COLO668 (cell line): ENCODE data around the gene ARMC9.
"Not testable (repeated sequence)": the region's sequence is repeated elsewhere in the genome, so short reads cannot be mapped to it uniquely, and the experiment has no call there.

ENCODE experiments used
- DNase-seq: peaks from one replicate; lab custom pipeline; 2025; ENCODE audit not compliant: unreplicated experiment; lab: John Stamatoyannopoulos, UW

The ARMC9 gene

GRCh38 chr2:231182513-231182899 is 15.9 kb upstream of the ARMC9 start:
- no peak for DNase-seq

GRCh38 chr2:231183851-231184250 is 14.6 kb upstream of the ARMC9 start:
- no peak for DNase-seq

- DNase-seq = no peak
Measured at GRCh38 chr2:231184319-231184718, 14.1 kb upstream of the ARMC9 start.

GRCh38 chr2:231185050-231185725 is 13.2 kb upstream of the ARMC9 start:
- DNase-seq = no peak

- no peak for DNase-seq
Measured at GRCh38 chr2:231185886-231186285, 12.5 kb upstream of the ARMC9 start.

- no peak for DNase-seq
Measured at GRCh38 chr2:231186325-231186724, 12.1 kb upstream of the ARMC9 start.

GRCh38 chr2:231187736-231188505 is 10.5 kb upstream of the ARMC9 start:
- DNase-seq = no peak

GRCh38 chr2:231188506-231189170 is 9.8 kb upstream of the ARMC9 start:
- no peak for DNase-seq

- no peak for DNase-seq
Measured at GRCh38 chr2:231189171-231189530, 9.3 kb upstream of the ARMC9 start.

- no peak for DNase-seq
Measured at GRCh38 chr2:231189571-231190495, 8.6 kb upstream of the ARMC9 start.

GRCh38 chr2:231190531-231191197 is 7.8 kb upstream of the ARMC9 start:
- no peak for DNase-seq

- peak; percentile 22 for DNase-seq
Measured at GRCh38 chr2:231191896-231192872, 6.2 kb upstream of the ARMC9 start.

- DNase-seq = no peak
Measured at GRCh38 chr2:231193216-231193615, 5.2 kb upstream of the ARMC9 start.

- DNase-seq = no peak
Measured at GRCh38 chr2:231196592-231196991, 1.8 kb upstream of the ARMC9 start.

GRCh38 chr2:231197196-231197595 is 1.2 kb upstream of the ARMC9 start:
- not testable (repeated sequence) for DNase-seq

- no peak for DNase-seq
Measured at GRCh38 chr2:231197706-231198290, 633 bp upstream of the ARMC9 start.

GRCh38 chr2:231199219-231199618 is 788 bp downstream of the ARMC9 start:
- no peak for DNase-seq

GRCh38 chr2:231200805-231201474 is 2.5 kb downstream of the ARMC9 start:
- DNase-seq = no peak

GRCh38 chr2:231201475-231201814 is 3.0 kb downstream of the ARMC9 start:
- no peak for DNase-seq
